H1 (cell line): ENCODE measurements around the gene CACNA1C. TPM values are rescaled to one million over a fixed set of nuclear protein-coding genes. Genes with fewer than 3 reads are reported as not detected.

ENCODE experiments used
- CTCF ChIA-PET: fragments of 300-600 bp; sonication (Branson Sonifier 250); formaldehyde crosslinking; loops from one replicate; lab custom pipeline; 2021; ENCODE audit not compliant: partially characterized antibody; lab: Charles Lee
- POLR2A ChIA-PET: fragments of 300-600 bp; sonication (Branson Sonifier 250); formaldehyde crosslinking; loops from one replicate; lab custom pipeline; 2021; ENCODE audit warnings: inconsistent platforms; ENCODE audit not compliant: partially characterized antibody; lab: Charles Lee
- DNase-seq, 2 experiments: peaks; one replicate each; pipeline versions ENCODE4 v3.0.0 to v3.0.0-alpha.2; 2010 to 2022; ENCODE audit warnings: low spot score in 2 of 2, low read depth in 1 of 2, mixed read lengths in 1 of 2
- FAIRE-seq: peaks from 2 replicates; lab custom pipeline; 2011; peaks lifted over from hg19 to GRCh38; lab: Jason Lieb, UNC
- H2AFZ ChIP-seq: 2 replicates; pipeline ENCODE4 v1.8.1; 2012; ENCODE audit warnings: low read length, inconsistent platforms
- H2AK5ac ChIP-seq: 2 replicates; pipeline ENCODE4 v1.6.1; 2013; ENCODE audit warnings: low read depth, low read length
- H2BK120ac ChIP-seq: replicated peaks from 2 replicates; pipeline ENCODE3; 2013; ENCODE audit warnings: low read depth, low read length, inconsistent platforms
- H2BK12ac ChIP-seq: 2 replicates; pipeline ENCODE4 v1.6.1; 2013; ENCODE audit warnings: low read depth, low read length
- H2BK15ac ChIP-seq: 2 replicates; pipeline ENCODE4 v1.6.1; 2013; ENCODE audit warnings: low read length
- H2BK20ac ChIP-seq: 2 replicates; pipeline ENCODE4 v1.6.1; 2013; ENCODE audit warnings: low read length
- H2BK5ac ChIP-seq: 2 replicates; pipeline ENCODE4 v1.6.1; 2013; ENCODE audit warnings: low read depth, low read length
- H3K14ac ChIP-seq: 2 replicates; pipeline ENCODE4 v1.6.1; 2013; ENCODE audit warnings: inconsistent platforms; ENCODE audit not compliant: insufficient read length
- H3K18ac ChIP-seq: 2 replicates; pipeline ENCODE4 v1.6.1; 2013; ENCODE audit warnings: low read length; ENCODE audit errors: extremely low read depth
- H3K23ac ChIP-seq: 2 replicates; pipeline ENCODE4 v1.6.1; 2013; ENCODE audit warnings: inconsistent platforms; ENCODE audit not compliant: insufficient read length
- H3K23me2 ChIP-seq: 2 replicates; pipeline ENCODE4 v1.6.1; 2013; ENCODE audit warnings: low read depth, low read length
- H3K27ac ChIP-seq: 2 replicates; pipeline ENCODE4 v1.6.1; 2011; ENCODE audit warnings: low read depth, low read length, inconsistent platforms
- H3K27me3 ChIP-seq, 4 experiments: replicated peaks in 1 of 4; 1 replicate in 1 of 4; 2 replicates in 3 of 4; pipeline versions ENCODE4 v1.6.1 to v1.8.1; 2011 to 2013; ENCODE audit warnings: low read length in 3 of 4, mild to moderate bottlenecking in 3 of 4, inconsistent platforms in 2 of 4, mixed read lengths in 2 of 4, moderate library complexity in 1 of 4; ENCODE audit not compliant: control insufficient read depth in 3 of 4, insufficient read depth in 3 of 4; ENCODE audit errors: extremely low read depth in 1 of 4
- H3K36me3 ChIP-seq, 4 experiments: 2 replicates each; pipeline versions ENCODE4 v1.6.1 to v1.8.1; 2011 to 2013; ENCODE audit warnings: mild to moderate bottlenecking in 4 of 4, low read length in 3 of 4, moderate library complexity in 2 of 4, control low read depth in 1 of 4, inconsistent platforms in 1 of 4; ENCODE audit not compliant: insufficient read depth in 4 of 4, control insufficient read depth in 2 of 4
- H3K4ac ChIP-seq: replicated peaks from 2 replicates; pipeline ENCODE3; 2013; ENCODE audit warnings: low read length, low read depth, mixed read lengths, inconsistent platforms; ENCODE audit not compliant: insufficient read length
- H3K4me1 ChIP-seq, 4 experiments: replicated peaks in 1 of 4; 1 replicate in 1 of 4; 2 replicates in 3 of 4; pipeline versions ENCODE4 v1.6.1 to v1.8.1; 2011 to 2013; ENCODE audit warnings: low read length in 3 of 4, inconsistent platforms in 2 of 4, mixed read lengths in 1 of 4; ENCODE audit not compliant: insufficient read depth in 4 of 4, control insufficient read depth in 3 of 4
- H3K4me2 ChIP-seq, 2 experiments: 2 replicates each; pipeline versions ENCODE4 v1.6.1 to v1.8.1; 2011 to 2013; ENCODE audit warnings: low read depth in 2 of 2, low read length in 2 of 2, control low read depth in 1 of 2, inconsistent platforms in 1 of 2, mild to moderate bottlenecking in 1 of 2; ENCODE audit not compliant: insufficient read depth in 1 of 2
- H3K4me3 ChIP-seq, 4 experiments: fragments of 200-600, 300-600 bp in 1 of 4; sonication (generic), shearing (Covaris generic), sonication (Bioruptor Twin) in 1 of 4; 2 replicates each; pipeline versions ENCODE4 v1.5.1 to v1.8.1; 2011 to 2016; ENCODE audit warnings: low read length in 4 of 4, low read depth in 3 of 4, control low read depth in 2 of 4, inconsistent platforms in 2 of 4, mild to moderate bottlenecking in 2 of 4, mixed read lengths in 1 of 4, moderate library complexity in 1 of 4; ENCODE audit not compliant: insufficient read depth in 2 of 4; ENCODE audit errors: extremely low read depth in 1 of 4
- H3K56ac ChIP-seq: replicated peaks from 2 replicates; pipeline ENCODE3; 2013; ENCODE audit warnings: low read depth, mild to moderate bottlenecking, mixed read lengths, low read length, inconsistent platforms; ENCODE audit not compliant: insufficient read length
- H3K79me1 ChIP-seq: 2 replicates; pipeline ENCODE4 v1.6.1; 2013; ENCODE audit warnings: low read depth, low read length, control low read depth
- H3K79me2 ChIP-seq, 2 experiments: 2 replicates each; pipeline versions ENCODE4 v1.6.1 to v1.8.1; 2012 to 2013; ENCODE audit warnings: low read length in 2 of 2, mild to moderate bottlenecking in 2 of 2, inconsistent platforms in 1 of 2; ENCODE audit not compliant: insufficient read depth in 2 of 2, control insufficient read depth in 1 of 2
- H3K9ac ChIP-seq, 4 experiments: replicated peaks in 1 of 4; 1 replicate in 1 of 4; 2 replicates in 3 of 4; pipeline versions ENCODE4 v1.6.1 to v1.8.1; 2011 to 2013; ENCODE audit warnings: low read depth in 3 of 4, low read length in 3 of 4, control low read depth in 2 of 4, mild to moderate bottlenecking in 2 of 4, moderate library complexity in 2 of 4, inconsistent platforms in 1 of 4; ENCODE audit errors: extremely low read depth in 1 of 4
- H3K9me3 ChIP-seq, 2 experiments: 2 replicates each; pipeline versions ENCODE4 v1.6.1 to v1.8.1; 2012 to 2013; ENCODE audit warnings: mild to moderate bottlenecking in 2 of 2, moderate library complexity in 2 of 2, control low read depth in 1 of 2, inconsistent platforms in 1 of 2, low read depth in 1 of 2, low read length in 1 of 2, mixed read lengths in 1 of 2; ENCODE audit not compliant: insufficient read depth in 2 of 2
- H4K20me1 ChIP-seq, 2 experiments: replicated peaks in 1 of 2; 2 replicates each; pipeline versions ENCODE3 to v1.8.1; 2011 to 2013; ENCODE audit warnings: inconsistent platforms in 2 of 2, low read length in 2 of 2, mild to moderate bottlenecking in 1 of 2; ENCODE audit not compliant: insufficient read depth in 2 of 2, control insufficient read depth in 1 of 2
- H4K5ac ChIP-seq: 2 replicates; pipeline ENCODE4 v1.6.1; 2013; ENCODE audit warnings: low read length, low read depth, mixed read lengths, inconsistent platforms; ENCODE audit not compliant: insufficient read length
- H4K8ac ChIP-seq: 2 replicates; pipeline ENCODE4 v1.8.0; 2013; ENCODE audit warnings: mild to moderate bottlenecking, moderate library complexity, low read length, inconsistent platforms; ENCODE audit not compliant: insufficient read depth; ENCODE audit errors: extremely low read depth
- H4K91ac ChIP-seq: replicated peaks from 2 replicates; pipeline ENCODE3; 2013; ENCODE audit warnings: low read length, mixed read lengths, inconsistent platforms; ENCODE audit not compliant: insufficient read length
- BRCA1 ChIP-seq: IDR thresholded peaks from 2 replicates; pipeline ENCODE4 v1.6.1; 2012; ENCODE audit warnings: low read depth, low read length, improper control_type of control experiment
- GABPA ChIP-seq: IDR thresholded peaks from 2 replicates; pipeline ENCODE4 v1.6.1; 2011; ENCODE audit warnings: mild to moderate bottlenecking, low read length, moderate library complexity, borderline replicate concordance; ENCODE audit not compliant: insufficient read depth
- HDAC2 ChIP-seq, 2 experiments: fragments of 300-600 bp in 1 of 2; sonication (generic) in 1 of 2; IDR thresholded peaks; 2 replicates each; pipeline ENCODE4 v1.6.1; 2011 to 2012; ENCODE audit warnings: low read depth in 2 of 2, low read length in 2 of 2, mild to moderate bottlenecking in 2 of 2, moderate library complexity in 2 of 2, borderline replicate concordance in 1 of 2, inconsistent platforms in 1 of 2
- MAFK ChIP-seq: IDR thresholded peaks from 2 replicates; pipeline ENCODE4 v1.6.1; 2012; ENCODE audit warnings: low read depth, mild to moderate bottlenecking, improper control_type of control experiment, low read length
- WGBS, 2 experiments: shearing (Covaris generic) in 1 of 2; methylation state at CpG; one replicate each; pipeline versions ENCODE4 v1.1.6 to v1.1.7; 2013 to 2015; ENCODE audit warnings: low lambda C conversion rate in 2 of 2, mixed read lengths in 2 of 2, inconsistent platforms in 1 of 2, low coverage in 1 of 2, missing lambda C conversion rate in 1 of 2; ENCODE audit not compliant: insufficient replicate concordance in 2 of 2, insufficient coverage in 1 of 2, insufficient read length in 1 of 2; ENCODE audit errors: extremely low coverage in 1 of 2, missing lambda C conversion rate in 1 of 2; 5-methylcytosine and 5-hydroxymethylcytosine counted together
- polyA plus RNA-seq, 7 experiments: library from polyadenylated mRNA; depleted of rRNA in 3 of 7; stranded (reverse) in 5 of 7; unstranded in 2 of 7; fragments of >200 nt in 5 of 7; fragments of 200-250 nt in 2 of 7; gene quantifications; 1 replicate in 5 of 7; 2 replicates in 1 of 7; 4 replicates in 1 of 7; pipeline versions ENCODE4 v1.2.1 to v1.2.3, GENCODE V29; 2011 to 2013; ENCODE audit warnings: missing spikeins in 2 of 7, mixed read lengths in 2 of 7
- total RNA-seq: library from RNA; stranded (reverse); fragmentation: NEBNext Ultra II Directional; extraction: Animal tissue kit (Norgen Biotek cat#: 25700); gene quantifications from 2 replicates; pipeline ENCODE4 v1.2.1, GENCODE V29; 2021

CACNA1C gene
- total and polyA plus RNA-seq, 2 of the 8 experiments (the other 6 are each of a cell fraction or from before 2014, with no cell fraction given): 1.3 TPM

GRCh38 chr12:2094597-2094996 is 41.8 kb downstream of the CACNA1C start:
- H4K91ac ChIP-seq: no peak overlapping the region
- no peak for DNase-seq
- H3K27me3 ChIP-seq: peaks cover 0 to 1% (median 0%) of the 10 kb centered on the region in 4 experiments; a peak in 1 of 7 replicates
- H3K23me2 ChIP-seq: 0 out of 2 replicates have a peak, but pooled peaks cover 3% of the 10 kb centered on the region
- no peak overlapping the region for H3K56ac ChIP-seq
- no peak overlapping the region for H3K14ac ChIP-seq
- H2AFZ ChIP-seq: no peak overlapping the region
- no peaks in the 10 kb centered on the region for H3K79me2 ChIP-seq
- ChIA-PET POLR2A (no interaction called here), CTCF (interaction anchor here (1.8 kb wide), 1 partner anchor 37 kb away, joined by 5 read pairs; no protein-coding TSS in a partner anchor)
- H3K79me1 ChIP-seq: no peaks in the 10 kb centered on the region
- H2AK5ac ChIP-seq: no peak overlapping the region
- H3K4ac ChIP-seq: no peak overlapping the region
- no peak overlapping the region for H3K4me2 ChIP-seq
- H2BK15ac ChIP-seq: no peak overlapping the region
- H3K18ac ChIP-seq: no peak overlapping the region
- H3K9me3 ChIP-seq: no peaks in the 10 kb centered on the region
- no peak overlapping the region for H3K9ac ChIP-seq
- no peak overlapping the region for H4K5ac ChIP-seq
- H2BK20ac ChIP-seq: no peak overlapping the region
- H3K4me1 ChIP-seq: no peaks in the 10 kb centered on the region; a peak in 1 of 7 replicates
- H3K23ac ChIP-seq: no peak overlapping the region
- H2BK120ac ChIP-seq: no peak overlapping the region
- peaks cover 0 to 1% of the 10 kb centered on the region in 2 experiments for H4K20me1 ChIP-seq
- FAIRE-seq: no peak
- H3K27ac ChIP-seq: no peak overlapping the region
- no peak overlapping the region for H2BK12ac ChIP-seq
- H4K8ac ChIP-seq: no peak overlapping the region
- H2BK5ac ChIP-seq: no peak overlapping the region
- no peak for TF ChIP-seq MAFK
- no peak for TF ChIP-seq GABPA
- TF ChIP-seq HDAC2 (IDR thresholded peaks at IDR 0.05; ENCODE audit: borderline replicate concordance in 1 of 2, low read depth in 2 of 2, low read length in 2 of 2): no peak
- TF ChIP-seq BRCA1: no peak
- no peak overlapping the region for H3K4me3 ChIP-seq
- no peaks in the 10 kb centered on the region for H3K36me3 ChIP-seq
- 70% methylated on average over 2 of the region's 2 CpGs; no CpG with 5 or more reads in 1 of the 2 experiments for WGBS, 2 experiments
